ENCODE results near the gene MCC.

MCC gene

DNA sequence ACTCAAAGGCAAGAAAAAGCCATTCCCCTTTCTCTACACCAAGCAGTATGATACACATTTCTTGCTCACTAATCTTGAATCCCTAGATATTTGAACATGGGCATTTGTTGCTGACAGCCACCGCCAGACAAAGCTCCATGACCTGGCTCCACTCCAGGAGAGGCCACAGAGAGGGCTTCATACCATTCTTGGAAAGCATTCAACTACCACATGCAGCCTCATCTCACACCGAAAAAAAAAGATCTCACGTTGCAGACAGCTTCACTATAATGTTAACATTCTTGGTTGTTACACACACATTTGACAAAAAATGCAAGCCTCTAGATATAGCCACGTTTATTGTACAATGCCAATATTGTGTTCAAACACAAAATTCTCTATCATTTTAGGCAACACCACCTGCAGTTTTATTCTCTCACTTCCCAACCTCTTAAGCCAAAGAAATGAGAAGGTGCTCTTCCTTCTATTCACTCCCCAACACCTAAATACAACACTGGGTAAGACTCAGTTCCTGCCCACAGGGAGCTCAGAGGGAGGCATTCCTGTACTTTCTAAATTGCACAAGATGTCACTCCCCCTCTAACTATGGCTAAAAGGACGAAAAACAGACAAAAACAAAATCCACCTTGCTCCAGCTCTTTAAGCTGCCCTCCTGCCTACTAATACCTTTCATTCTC lies 275.9 kb downstream of the MCC start:
- no peak overlapping the region for H3K27ac Mint-ChIP-seq
- H3K4me3 Mint-ChIP-seq = no peak overlapping the region
- H3K4me1 Mint-ChIP-seq (ENCODE audit: low read depth) = no peaks in the 10 kb centered on the region
- H3K27me3 Mint-ChIP-seq = no peaks in the 10 kb centered on the region
- H3K36me3 Mint-ChIP-seq (ENCODE audit: low read depth) = no peaks in the 10 kb centered on the region
- H3K9me3 Mint-ChIP-seq = no peaks in the 10 kb centered on the region

DNA sequence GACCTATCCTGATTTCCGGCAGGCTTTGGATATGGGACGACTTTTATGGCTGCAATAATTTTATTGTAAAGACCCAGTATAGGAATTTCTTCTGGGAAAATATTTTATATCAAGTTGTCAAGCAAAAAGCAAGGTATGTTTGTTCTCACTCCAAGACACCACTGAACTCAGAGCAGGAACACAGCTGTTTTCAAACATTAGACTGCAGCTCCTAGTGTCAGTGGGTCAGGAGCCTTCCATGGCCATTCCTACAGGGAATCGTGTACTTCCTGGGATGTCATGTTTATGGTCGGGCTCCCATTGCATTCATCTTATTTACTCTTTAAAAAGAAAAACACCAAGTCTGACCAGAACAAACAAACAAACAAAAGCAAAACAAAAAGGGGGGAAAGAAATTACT lies 278.8 kb downstream of the MCC start:
- Mint-ChIP-seq H3K36me3 (ENCODE audit: low read depth) (no peaks in the 10 kb centered on the region), H3K27me3 (no peaks in the 10 kb centered on the region), H3K4me3 (no peak overlapping the region)

DNA sequence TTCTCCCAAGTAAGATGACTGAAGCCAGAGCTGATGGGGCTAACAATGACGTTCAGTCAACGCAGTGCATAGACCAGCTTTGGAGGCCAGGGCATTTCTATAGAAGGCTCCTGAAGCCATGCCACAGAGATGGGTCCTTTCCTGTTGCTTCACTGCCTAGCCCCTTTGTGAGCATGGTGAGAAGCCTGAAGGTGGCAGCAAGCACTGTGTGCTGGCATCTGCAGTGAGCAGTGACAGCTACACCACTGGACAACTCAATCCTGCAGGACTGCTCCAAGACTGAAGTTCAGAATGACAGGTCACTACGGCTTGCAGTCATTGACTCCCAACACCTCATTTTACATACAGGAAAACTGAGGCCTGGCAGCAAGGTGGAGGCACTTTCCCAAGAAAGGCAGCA lies 282.4 kb downstream of the MCC start:
- H3K4me3 Mint-ChIP-seq = no peak overlapping the region
- no peaks in the 10 kb centered on the region for H3K4me1 Mint-ChIP-seq (ENCODE audit: low read depth)
- H3K9me3 Mint-ChIP-seq = no peaks in the 10 kb centered on the region
- H3K36me3 Mint-ChIP-seq (ENCODE audit: low read depth) = no peaks in the 10 kb centered on the region
- H3K27ac Mint-ChIP-seq = no peak overlapping the region
- H3K27me3 Mint-ChIP-seq = no peaks in the 10 kb centered on the region

More for the DNA sequence above, 278.8 kb downstream of the MCC start:
- H3K27ac Mint-ChIP-seq = no peak overlapping the region
- no peaks in the 10 kb centered on the region for H3K9me3 Mint-ChIP-seq
- H3K4me1 Mint-ChIP-seq (ENCODE audit: low read depth) = no peaks in the 10 kb centered on the region

DNA sequence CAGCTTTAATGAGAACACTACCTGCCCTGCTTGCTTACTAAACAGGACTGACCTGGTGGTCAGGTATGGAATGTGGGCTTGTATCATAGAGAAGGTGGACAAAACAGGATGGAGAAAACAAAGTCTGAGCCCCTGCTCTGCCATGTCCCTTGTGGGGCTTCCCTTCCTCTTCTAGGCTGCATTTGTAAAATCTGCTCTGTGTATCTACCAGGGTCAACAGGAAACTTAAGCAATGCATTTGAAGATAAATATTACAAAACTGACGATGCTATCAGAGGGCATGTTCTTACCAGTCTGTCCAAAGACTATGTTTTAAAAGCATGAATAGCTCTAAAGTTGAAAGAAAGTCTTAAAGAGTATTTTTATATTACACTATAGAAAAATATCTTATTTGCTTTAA lies 282.9 kb downstream of the MCC start:
- Mint-ChIP-seq H3K4me3 (no peak overlapping the region), H3K27ac (no peak overlapping the region), H3K27me3 (no peaks in the 10 kb centered on the region), H3K9me3 (no peaks in the 10 kb centered on the region), H3K4me1 (ENCODE audit: low read depth) (no peaks in the 10 kb centered on the region), H3K36me3 (ENCODE audit: low read depth) (no peaks in the 10 kb centered on the region)

DNA sequence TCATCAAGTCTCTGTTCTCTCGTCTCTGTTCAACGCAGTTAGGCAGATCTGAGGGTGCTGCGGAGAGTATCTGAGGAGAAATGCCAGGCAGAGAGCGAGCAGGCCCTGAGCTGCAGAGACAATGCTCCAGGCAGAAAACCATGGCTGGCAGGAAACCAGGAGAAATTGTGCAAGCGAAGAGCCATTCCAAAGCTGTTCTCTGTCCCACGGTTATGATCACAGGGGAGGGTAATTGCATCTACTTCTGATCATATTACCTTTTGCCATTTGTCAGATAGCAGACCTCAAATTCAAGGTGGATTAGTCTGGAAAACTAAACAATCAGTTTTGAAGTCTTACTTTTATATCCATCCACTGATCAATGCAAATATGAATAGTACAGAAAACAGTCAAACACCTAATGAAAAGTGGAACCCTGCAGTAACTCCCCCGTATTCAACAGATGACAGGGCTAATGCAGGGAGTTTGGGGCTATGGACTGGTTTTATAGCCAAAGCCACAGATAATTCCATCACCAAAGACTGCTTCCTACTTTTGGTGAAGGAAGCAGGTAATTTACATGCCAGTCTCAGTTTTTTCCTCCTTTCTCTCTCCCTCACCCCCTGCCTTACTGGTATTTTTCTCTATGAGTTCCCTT lies 283.6 kb downstream of the MCC start:
- no peaks in the 10 kb centered on the region for H3K9me3 Mint-ChIP-seq
- H3K36me3 Mint-ChIP-seq (ENCODE audit: low read depth) = no peaks in the 10 kb centered on the region
- no peaks in the 10 kb centered on the region for H3K27me3 Mint-ChIP-seq
- no peak overlapping the region for H3K4me3 Mint-ChIP-seq
- no peak overlapping the region for H3K27ac Mint-ChIP-seq
- no peaks in the 10 kb centered on the region for H3K4me1 Mint-ChIP-seq (ENCODE audit: low read depth)

DNA sequence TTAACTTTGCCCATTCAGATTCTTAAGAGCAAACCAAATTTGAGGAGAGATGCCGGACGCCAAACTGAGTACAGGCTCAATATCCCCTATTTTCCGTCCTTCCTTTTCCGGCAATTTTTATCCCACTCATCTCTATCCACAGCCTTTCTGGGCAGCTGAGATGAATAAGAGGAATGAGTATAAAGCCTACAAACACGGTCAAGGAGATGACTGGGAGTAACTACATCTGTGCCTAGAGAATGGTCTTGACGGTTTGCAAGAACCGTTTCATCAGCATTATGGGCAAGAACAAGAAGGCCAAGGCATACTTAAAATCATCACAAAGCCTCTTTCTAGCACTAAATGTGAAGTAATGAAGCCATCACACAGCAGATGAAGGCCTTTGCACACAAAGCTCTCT lies 284.3 kb downstream of the MCC start:
- Mint-ChIP-seq H3K36me3 (ENCODE audit: low read depth) (no peaks in the 10 kb centered on the region), H3K27me3 (no peaks in the 10 kb centered on the region), H3K9me3 (no peaks in the 10 kb centered on the region), H3K4me1 (ENCODE audit: low read depth) (no peaks in the 10 kb centered on the region), H3K4me3 (no peak overlapping the region), H3K27ac (no peak overlapping the region)

DNA sequence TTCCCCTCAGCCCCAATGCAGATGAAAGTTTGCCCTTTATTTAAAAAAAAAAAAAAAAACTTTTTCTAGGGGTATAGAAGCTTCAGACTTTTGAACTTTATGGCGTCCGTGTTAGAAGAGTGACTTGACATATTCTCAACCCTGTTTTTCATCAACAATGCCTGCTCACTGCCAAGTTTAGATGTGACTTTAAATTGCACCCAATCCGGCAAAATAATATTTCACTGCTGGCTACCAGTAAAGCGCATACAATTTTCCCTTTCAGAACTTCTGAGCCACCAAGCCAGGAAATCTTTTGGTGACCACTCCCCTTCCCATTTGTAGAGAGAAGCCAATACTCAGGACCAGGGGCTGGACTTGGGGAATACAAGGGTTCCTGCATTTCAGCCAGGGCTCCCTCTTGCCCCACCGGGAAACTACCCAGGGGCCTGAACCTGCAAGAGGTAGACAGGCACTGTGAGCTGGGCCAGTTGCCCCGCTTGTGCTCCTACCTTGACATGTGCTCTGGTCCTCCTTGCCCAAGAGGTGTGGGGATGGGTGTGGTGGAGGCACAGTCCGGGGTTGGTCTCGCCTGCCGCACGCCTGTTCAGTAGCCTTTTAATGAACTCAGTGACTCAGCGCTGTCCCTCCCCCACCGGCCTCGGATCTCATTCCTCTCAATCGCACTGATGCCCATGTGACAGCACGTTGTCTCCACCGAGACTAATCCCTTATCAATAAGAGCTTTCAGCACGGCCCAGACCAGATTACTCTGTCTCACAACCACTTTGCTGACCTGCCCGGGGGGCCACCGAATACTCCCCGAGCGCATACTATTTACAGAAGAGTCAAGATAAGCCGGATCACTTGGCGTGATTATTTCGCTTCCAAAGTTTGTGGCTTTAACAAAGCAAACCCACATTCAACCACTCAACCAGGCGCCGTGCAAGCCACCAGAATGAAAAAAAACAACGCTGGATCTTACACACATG lies 285.2 kb downstream of the MCC start:
- Mint-ChIP-seq H3K9me3 (no peaks in the 10 kb centered on the region), H3K36me3 (ENCODE audit: low read depth) (no peaks in the 10 kb centered on the region), H3K4me1 (ENCODE audit: low read depth) (no peaks in the 10 kb centered on the region), H3K4me3 (no peak overlapping the region), H3K27me3 (no peaks in the 10 kb centered on the region), H3K27ac (no peak overlapping the region)

DNA sequence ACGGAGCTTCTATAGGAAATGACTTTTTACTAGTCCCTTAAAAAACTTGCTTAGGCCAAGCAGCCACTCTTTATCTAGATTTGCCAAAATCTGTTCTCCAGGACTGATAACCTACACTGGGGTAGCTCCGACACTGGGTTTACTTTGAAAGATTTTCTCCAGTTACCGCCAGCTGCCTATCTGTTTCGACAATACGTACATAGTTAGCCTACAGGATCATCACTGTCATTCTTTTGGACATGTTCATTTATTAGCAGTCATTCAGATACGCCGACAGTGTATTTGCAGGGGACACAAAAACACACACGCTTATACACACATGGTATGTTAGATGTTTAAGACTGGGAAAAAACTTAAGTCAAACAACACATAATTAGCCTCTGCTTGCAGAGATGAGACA lies 286.0 kb downstream of the MCC start:
- no peaks in the 10 kb centered on the region for H3K9me3 Mint-ChIP-seq
- no peak overlapping the region for H3K27ac Mint-ChIP-seq
- H3K4me3 Mint-ChIP-seq = no peak overlapping the region
- no peaks in the 10 kb centered on the region for H3K27me3 Mint-ChIP-seq
- no peaks in the 10 kb centered on the region for H3K4me1 Mint-ChIP-seq (ENCODE audit: low read depth)
- no peaks in the 10 kb centered on the region for H3K36me3 Mint-ChIP-seq (ENCODE audit: low read depth)

DNA sequence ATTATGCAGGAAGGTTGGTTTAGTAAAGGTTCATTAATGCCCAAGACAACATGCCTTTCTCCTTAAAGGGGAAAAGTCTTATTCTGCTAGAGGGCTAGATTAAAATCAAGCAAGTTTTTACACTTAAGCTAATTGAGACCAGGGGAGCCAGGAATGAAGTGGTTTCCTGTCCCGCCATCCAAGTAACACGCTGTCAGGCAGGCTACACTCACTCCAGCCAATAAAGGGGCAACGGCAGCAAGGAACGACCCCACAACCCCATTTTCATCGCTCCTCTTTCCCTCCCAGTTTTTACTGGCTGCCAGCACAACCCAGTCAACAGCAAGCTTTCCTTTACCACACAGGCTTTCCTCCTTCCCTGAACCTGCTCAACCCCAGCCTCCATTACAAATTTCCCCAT lies 286.5 kb downstream of the MCC start:
- no peak overlapping the region for H3K4me3 Mint-ChIP-seq
- H3K27ac Mint-ChIP-seq = no peak overlapping the region
- no peaks in the 10 kb centered on the region for H3K36me3 Mint-ChIP-seq (ENCODE audit: low read depth)
- H3K4me1 Mint-ChIP-seq (ENCODE audit: low read depth) = no peaks in the 10 kb centered on the region
- H3K27me3 Mint-ChIP-seq = no peaks in the 10 kb centered on the region
- H3K9me3 Mint-ChIP-seq = no peaks in the 10 kb centered on the region

DNA sequence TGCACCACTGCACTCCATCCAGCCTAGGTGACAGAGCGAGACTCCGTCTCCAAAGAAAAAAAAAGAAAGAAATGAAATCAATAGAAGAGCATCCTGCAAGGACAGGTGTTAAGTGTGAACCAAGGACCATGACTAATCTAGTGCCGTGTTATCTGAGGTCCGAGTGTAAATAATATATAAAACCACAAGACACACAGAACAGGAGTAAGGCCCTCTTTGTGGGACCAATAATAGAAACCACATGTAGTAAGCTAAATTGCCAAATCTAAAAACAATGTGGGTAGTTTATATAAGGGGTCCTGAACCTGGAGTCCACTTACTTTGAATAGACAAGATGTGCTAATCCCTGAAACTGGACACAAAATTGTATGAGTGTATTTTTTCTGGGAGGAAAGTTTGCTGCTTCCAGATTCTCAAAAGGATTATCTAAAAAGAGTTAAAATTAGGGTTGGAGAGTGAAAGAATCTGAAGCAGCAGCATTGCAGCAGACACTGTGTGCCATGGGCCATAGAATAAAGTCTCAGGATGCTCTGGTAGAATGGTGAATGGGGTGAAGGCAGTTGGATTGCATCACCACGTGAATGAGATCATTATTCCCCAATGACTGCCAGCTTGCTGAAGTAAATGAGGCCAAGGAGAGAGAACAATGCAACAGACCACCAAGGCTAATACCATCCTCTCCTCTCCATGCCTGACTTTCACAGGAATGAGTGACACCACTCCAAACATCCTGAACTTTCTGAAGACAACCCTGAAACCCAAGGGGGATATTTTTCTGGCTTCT lies 288.9 kb downstream of the MCC start:
- Mint-ChIP-seq H3K4me1 (ENCODE audit: low read depth) (no peaks in the 10 kb centered on the region), H3K4me3 (no peak overlapping the region), H3K9me3 (no peaks in the 10 kb centered on the region), H3K36me3 (ENCODE audit: low read depth) (no peaks in the 10 kb centered on the region), H3K27me3 (no peaks in the 10 kb centered on the region), H3K27ac (no peak overlapping the region)

DNA sequence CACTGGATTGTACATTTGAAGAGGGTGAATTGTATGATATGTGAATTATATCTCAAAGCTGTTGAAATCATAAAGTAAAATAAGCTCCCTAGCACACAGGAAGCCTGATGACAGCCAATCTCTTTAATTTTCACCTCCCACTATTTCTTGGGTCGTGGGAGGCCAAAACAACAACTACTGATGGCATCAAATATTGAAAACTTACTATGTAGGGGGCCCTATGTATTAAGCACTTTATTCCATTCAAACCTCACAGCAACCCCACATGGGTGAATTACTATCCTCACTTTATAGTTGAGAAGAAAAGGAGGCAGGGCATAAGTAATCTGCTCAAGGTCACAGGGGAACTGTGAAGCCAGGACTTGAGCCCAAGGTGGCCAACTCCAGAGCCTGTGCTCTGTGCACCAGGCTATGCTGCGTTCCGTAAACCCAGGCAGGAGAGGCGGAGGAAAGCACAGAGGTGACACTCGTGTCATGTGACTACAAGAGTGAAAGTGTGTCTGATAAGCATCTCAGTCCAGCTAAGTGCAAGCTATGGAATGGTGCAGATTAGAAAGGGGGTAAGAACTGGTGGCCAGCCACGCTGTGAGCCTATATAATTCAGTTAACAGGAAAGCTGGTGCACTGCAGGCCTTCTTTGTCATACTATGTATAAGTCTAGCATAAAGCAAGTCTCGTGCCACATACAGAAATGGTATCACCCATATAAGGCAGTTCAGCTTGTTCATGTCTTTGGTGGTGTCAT lies 290.6 kb downstream of the MCC start:
- no peaks in the 10 kb centered on the region for H3K27me3 Mint-ChIP-seq
- no peaks in the 10 kb centered on the region for H3K4me1 Mint-ChIP-seq (ENCODE audit: low read depth)
- no peak overlapping the region for H3K27ac Mint-ChIP-seq
- H3K9me3 Mint-ChIP-seq = no peaks in the 10 kb centered on the region
- no peak overlapping the region for H3K4me3 Mint-ChIP-seq
- no peaks in the 10 kb centered on the region for H3K36me3 Mint-ChIP-seq (ENCODE audit: low read depth)

DNA sequence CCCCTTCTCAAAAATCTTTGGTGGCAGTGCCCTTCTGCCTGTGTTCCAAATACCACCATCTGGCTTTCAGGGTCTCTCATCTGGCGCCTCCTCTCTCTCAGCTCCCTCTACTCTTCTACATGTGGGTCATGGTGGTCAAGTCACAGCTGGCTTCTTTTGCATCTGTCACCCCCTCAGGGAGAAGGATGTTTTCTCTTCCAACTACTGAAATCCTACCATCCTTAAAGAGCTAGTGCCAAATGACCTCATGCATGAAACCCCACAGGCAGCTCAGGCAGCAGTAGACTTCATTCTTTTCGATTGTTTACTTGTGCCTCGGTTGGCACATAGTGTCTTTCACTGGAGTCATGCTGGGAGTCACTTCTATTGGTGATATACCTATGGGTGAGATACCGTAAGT lies 292.5 kb downstream of the MCC start:
- Mint-ChIP-seq H3K4me1 (ENCODE audit: low read depth) (no peaks in the 10 kb centered on the region), H3K9me3 (no peaks in the 10 kb centered on the region), H3K27ac (no peak overlapping the region), H3K4me3 (no peak overlapping the region), H3K27me3 (no peaks in the 10 kb centered on the region), H3K36me3 (ENCODE audit: low read depth) (no peaks in the 10 kb centered on the region)

DNA sequence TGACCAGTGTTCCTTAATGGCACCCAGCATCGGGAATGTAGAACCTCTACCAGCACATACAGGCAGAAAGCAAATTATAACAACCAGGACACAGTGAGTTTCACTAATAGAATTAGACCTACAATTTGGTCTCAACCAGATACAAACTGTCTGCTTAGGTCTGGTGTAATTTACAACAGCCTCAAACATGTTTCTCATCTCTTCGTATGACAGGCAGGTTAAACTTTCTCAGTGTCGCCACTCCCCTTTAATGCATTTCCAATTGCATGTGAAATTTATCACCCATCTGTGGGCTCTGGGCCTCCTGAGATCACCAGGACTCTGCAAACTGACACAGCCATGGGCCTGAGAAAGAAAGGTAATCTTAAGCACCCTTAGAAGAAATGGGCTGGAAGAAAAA lies 293.0 kb downstream of the MCC start:
- no peaks in the 10 kb centered on the region for H3K36me3 Mint-ChIP-seq (ENCODE audit: low read depth)
- no peaks in the 10 kb centered on the region for H3K4me1 Mint-ChIP-seq (ENCODE audit: low read depth)
- no peaks in the 10 kb centered on the region for H3K9me3 Mint-ChIP-seq
- no peaks in the 10 kb centered on the region for H3K27me3 Mint-ChIP-seq
- H3K27ac Mint-ChIP-seq = no peak overlapping the region
- H3K4me3 Mint-ChIP-seq = no peak overlapping the region

DNA sequence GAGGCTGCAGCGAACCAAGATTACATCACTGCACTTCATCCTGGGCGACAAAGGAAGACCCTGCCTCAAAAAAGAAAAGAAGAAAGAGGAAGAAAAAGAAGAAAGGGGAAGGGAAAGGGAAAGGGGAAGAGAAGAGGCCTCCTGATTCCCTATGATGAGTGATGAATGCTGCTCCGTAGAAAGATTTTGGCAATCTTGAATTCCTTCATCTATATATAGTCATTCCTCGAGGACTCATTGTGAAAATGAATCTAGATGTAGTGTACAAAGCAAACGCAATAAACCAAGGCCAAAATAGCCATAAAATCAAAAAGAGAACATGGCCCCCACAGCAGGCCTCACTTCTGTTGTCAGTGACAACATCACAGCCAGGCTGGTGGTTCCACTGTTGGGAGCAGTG lies 293.7 kb downstream of the MCC start:
- no peaks in the 10 kb centered on the region for H3K9me3 Mint-ChIP-seq
- no peak overlapping the region for H3K27ac Mint-ChIP-seq
- H3K36me3 Mint-ChIP-seq (ENCODE audit: low read depth) = no peaks in the 10 kb centered on the region
- H3K4me3 Mint-ChIP-seq = no peak overlapping the region
- no peaks in the 10 kb centered on the region for H3K4me1 Mint-ChIP-seq (ENCODE audit: low read depth)
- no peaks in the 10 kb centered on the region for H3K27me3 Mint-ChIP-seq
